Renal cortical epithelial cell (primary cell): ENCODE measurements around the gene MPDZ. TPM values are rescaled to one million over a fixed set of nuclear protein-coding genes. Genes with fewer than 3 reads are reported as not detected.
"Not testable (repeated sequence)": the region's sequence is repeated elsewhere in the genome, so short reads cannot be mapped to it uniquely, and the experiment has no call there.

Source experiments
- DNase-seq: peaks from one replicate; pipeline ENCODE4 v3.0.0-alpha.2; 2011; ENCODE audit warnings: low read depth
- total RNA-seq: library from RNA; depleted of rRNA; stranded (reverse); fragments of >200 nt; gene quantifications from 2 replicates; pipeline ENCODE4 v1.2.3, GENCODE V29; 2014

The MPDZ gene
- total RNA-seq, 1 donor from 2014 or later, result 78.3 TPM

DNA sequence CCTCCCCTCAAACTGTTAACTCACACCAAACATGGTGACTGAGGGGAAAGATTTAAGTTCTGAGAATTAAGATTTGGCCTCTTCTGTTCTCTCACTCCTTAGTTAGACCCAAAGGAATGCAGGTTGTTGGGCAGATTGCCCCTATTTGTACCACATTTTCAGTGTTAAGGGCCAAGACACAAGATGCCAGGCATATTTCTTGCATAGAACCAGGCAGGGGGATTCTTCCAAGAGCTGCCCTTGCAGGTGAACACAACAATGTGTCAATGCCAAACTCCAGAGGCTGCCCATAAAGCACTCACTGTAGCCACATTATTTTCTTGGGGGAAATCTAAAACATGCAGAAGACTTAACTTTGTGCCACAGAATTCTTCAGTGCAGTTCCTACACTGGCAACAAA, 14.7 kb downstream of the MPDZ start:
- peak; percentile 67 for DNase-seq

GRCh38 chr9:13263511-13263910, 16.0 kb downstream of the MPDZ start:
- DNase-seq, result no peak

DNA sequence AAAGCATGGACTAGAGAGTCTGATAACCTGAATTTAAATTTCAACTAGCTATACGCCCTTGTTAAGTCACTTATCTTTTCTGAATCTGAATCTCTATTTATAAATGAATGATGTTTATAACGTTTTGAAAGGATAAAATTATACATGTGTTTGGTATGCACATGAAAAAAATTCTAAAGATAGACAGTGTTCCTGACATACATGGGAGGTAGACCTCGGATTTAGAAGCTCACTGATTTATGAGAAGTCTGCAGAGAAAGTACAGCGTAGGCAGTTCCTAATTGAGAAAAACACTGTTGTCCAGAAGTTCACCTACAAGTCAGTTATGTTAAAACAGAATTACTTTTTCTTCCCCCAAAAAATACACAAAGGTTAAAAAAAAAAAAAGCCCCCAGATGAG, 26.6 kb downstream of the MPDZ start:
- no peak for DNase-seq

- no peak for DNase-seq
These were observed 35.3 kb downstream of the MPDZ start for GRCh38 chr9:13244181-13244580.

- no peak for DNase-seq
These were observed 38.2 kb downstream of the MPDZ start for GRCh38 chr9:13241283-13241682.

DNA sequence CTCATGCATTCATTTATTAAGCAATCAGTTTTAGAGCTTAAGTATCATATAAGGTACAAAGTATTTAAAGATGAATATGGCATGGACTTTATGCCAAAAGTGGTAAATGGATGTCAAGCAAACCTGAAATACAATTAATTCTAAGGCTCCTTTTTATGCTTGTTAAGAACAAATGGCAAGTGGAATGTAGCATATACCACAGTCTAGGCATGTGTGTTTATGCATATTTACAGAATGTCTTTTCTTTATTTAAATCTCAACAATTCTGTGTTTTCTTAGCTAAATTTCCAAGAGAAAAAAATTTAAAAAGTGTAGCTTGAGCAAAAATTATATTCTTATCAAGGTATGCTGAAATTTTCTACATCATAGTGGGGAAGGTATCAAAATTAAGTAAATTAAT, 39.8 kb downstream of the MPDZ start:
- no peak for DNase-seq

DNA sequence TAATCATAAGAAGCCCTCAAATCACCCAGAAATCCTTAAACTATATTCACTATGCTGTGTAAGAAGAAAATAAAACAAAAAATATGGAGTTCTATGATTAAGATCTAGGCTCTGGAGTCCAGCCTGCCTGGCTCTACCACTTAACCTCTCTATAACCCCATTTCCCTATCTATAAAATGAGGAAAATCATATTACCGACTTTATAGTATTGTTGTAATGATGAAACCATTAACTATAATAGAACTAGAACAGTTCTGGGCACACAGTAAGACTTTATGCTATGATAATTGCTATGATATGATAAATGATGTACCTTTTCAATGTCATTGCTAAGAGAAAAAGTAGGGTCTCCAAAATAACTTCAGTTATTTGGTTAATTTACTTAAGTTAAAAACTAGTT, 40.3 kb downstream of the MPDZ start:
- DNase-seq, result no peak

DNA sequence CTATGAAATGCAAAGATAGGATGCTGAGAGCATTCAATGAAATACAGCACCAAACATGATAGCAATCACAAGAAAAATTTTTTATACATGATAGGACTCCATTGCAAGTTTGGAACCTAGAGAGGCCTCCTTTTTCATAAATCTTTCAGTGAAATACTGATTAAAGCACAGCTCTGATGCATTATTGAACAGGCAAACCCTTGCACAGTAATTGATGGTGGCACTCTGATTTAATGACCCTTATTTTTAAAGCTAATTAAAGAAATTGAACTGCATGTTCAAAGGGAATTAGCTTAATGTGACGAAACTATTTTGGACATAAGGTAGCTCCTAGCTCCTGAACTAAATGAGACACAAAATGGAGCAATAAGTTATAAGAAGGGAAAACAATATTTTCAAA, 44.6 kb downstream of the MPDZ start:
- DNase-seq, result no peak

DNA sequence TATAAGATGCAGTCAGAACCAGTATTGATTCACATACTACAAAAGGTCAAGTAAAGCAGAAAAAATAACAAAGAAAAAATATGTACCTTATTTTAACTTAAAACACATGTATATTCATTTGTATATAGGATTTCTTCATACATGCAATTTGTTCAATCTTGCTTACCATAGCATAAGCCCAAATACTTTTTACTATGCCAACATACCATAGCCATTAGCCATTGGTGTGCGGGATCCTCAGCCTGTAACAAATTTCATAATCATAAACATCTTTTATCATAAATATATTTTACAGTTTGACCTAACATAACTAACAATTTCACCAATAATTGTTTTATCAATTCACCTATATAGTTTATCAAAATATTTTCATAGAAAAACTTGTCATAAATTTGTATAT, 51.1 kb downstream of the MPDZ start:
- DNase-seq, result no peak

- no peak for DNase-seq
These were observed 55.1 kb downstream of the MPDZ start for GRCh38 chr9:13224366-13224765.

DNA sequence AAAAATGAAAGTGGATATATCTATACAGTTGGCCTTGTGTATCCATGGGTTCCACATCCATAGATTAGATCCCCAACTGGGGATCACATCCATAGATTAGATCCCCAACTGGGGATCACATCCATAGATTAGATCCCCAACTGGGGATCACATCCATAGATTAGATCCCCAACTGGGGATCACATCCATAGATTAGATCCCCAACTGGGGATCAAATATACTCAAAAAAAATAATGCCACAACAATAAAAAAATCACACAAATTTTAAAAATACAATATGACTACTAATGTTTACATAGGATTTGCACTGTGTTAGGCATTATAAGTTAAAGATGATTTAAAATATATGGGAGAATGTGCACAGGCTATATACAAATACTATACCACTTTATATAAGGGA, 56.8 kb downstream of the MPDZ start:
- not testable (repeated sequence) for DNase-seq

DNA sequence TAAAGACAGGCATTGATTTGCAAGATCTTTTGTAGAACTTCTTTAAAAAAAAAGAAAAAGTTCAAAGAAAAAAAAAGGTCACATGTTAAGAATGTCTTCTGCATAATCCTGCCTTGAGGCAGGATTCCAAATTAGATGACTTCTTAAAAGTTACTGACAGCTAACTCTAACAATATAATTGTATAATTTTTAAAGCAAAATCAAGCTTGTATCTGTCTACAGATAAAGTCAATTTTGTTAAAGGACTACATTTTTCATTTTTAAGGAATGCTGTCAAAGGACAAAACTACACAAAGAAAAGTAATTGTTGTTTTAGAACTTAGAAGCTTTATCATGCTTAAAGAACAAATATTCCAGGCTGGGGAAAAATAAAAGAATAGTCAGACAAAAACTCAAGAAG, 57.8 kb downstream of the MPDZ start:
- DNase-seq, result no peak

- no peak for DNase-seq
These were observed 58.7 kb downstream of the MPDZ start for GRCh38 chr9:13220837-13221236.

GRCh38 chr9:13215791-13216554, 63.5 kb downstream of the MPDZ start:
- no peak for DNase-seq

GRCh38 chr9:13213998-13214397, 65.5 kb downstream of the MPDZ start:
- DNase-seq, result no peak

GRCh38 chr9:13213337-13213736, 66.2 kb downstream of the MPDZ start:
- DNase-seq, result peak; percentile 44

DNA sequence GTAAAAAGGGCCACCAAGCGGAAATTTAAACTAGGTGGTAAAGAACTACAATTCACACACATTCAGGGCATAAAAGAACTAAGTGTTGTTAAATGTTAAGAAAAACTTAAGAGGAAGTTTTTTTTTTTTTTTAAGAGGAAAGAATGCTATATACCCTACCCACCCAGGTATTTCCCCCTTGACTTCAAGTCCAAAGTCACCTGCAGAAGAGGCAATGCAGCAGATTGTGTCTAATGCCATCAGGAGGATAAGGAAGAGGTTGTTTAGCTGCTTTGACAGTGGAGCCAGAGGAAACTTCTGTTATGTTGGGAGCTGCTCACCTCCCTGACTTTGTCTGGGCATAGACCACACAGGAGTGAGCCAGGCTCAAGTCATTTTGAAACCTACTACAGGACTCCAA, 69.2 kb downstream of the MPDZ start:
- no peak for DNase-seq

- DNase-seq, result no peak
These were observed 70.0 kb downstream of the MPDZ start for GRCh38 chr9:13209498-13209897.

DNA sequence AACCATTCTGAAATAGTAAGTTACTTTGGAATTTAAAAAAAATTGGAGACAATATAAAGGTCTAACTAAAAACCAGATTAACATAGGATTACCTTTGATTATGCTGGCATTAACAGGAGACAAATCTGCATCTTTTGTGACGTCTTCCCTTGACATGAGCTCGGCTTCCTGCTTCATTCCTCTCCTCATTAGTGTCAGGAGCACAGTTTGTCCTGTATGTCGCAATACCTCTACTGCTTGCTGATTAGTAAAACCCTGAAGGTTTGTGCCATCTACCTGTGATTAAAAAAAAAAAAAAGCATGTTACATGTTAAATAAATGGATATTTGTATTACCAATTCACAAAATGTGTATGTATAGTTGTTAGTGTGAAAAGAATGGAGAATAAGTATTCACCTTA, 73.7 kb downstream of the MPDZ start:
- peak; percentile 28 for DNase-seq

GRCh38 chr9:13190040-13190439, 89.5 kb downstream of the MPDZ start:
- no peak for DNase-seq

- DNase-seq, result no peak
These were observed 90.1 kb downstream of the MPDZ start for GRCh38 chr9:13189362-13189761.

GRCh38 chr9:13186774-13187173, 92.7 kb downstream of the MPDZ start:
- DNase-seq, result no peak

DNA sequence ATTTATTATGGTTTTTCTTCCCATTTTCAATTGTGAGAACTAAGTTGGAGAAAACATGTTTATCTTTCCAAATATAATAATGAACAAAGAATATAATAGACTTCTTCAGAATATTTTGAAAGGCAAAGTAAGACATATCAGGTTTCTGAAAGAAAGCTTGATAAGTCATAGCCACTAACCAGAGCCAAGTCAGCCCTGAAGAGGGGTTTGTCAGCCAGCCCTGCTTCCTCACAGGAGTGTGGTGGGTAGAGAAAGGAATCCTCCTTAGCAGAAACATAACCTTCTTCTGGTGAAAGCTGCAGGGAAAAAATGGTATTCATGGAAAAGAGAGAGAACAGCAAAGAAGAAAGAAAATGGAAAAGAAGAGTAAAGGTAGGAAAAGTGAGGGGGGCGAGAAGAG, 93.4 kb downstream of the MPDZ start:
- DNase-seq, result no peak

- peak; percentile 19 for DNase-seq
These were observed 97.8 kb downstream of the MPDZ start for GRCh38 chr9:13181652-13182051.
